ENCODE results near the gene UBAC1.
A peak's percentile ranks its signal among the peaks of the same experiment; 100 is the strongest.
"Not testable (repeated sequence)": the region's sequence is repeated elsewhere in the genome, so short reads cannot be mapped to it uniquely, and the experiment has no call there.

UBAC1 gene

GRCh38 chr9:135898634-135899407 is 62.4 kb downstream of the UBAC1 start:
- TF ChIP-seq CTCF (IDR thresholded peaks at IDR 0.05; ENCODE audit: low read depth, low read length): no peak
- in situ Hi-C loops (cut with HindIII; ENCODE audit: low sequenced_read_pairs): no loop called here
- peak; percentile 56 for DNase-seq (ENCODE audit: low read depth, low spot score)
- no peak overlapping the region for H3K4me3 ChIP-seq (ENCODE audit: low read depth, low read length)

- no peak for TF ChIP-seq CTCF (IDR thresholded peaks at IDR 0.05; ENCODE audit: low read depth, low read length)
- H3K4me3 ChIP-seq (ENCODE audit: low read depth, low read length): no peak overlapping the region
- no peak for DNase-seq (ENCODE audit: low read depth, low spot score)
- in situ Hi-C loops (cut with HindIII; ENCODE audit: low sequenced_read_pairs): no loop called here
Observed at GRCh38 chr9:135896626-135897025, 64.5 kb downstream of the UBAC1 start.

GRCh38 chr9:135896205-135896604 is 65.0 kb downstream of the UBAC1 start:
- TF ChIP-seq CTCF (IDR thresholded peaks at IDR 0.05; ENCODE audit: low read depth, low read length): no peak
- in situ Hi-C loops (cut with HindIII; ENCODE audit: low sequenced_read_pairs): no loop called here
- no peak for DNase-seq (ENCODE audit: low read depth, low spot score)
- no peak overlapping the region for H3K4me3 ChIP-seq (ENCODE audit: low read depth, low read length)

- H3K4me3 ChIP-seq (ENCODE audit: low read depth, low read length): no peak overlapping the region
- no peak for DNase-seq (ENCODE audit: low read depth, low spot score)
- in situ Hi-C loops (cut with HindIII; ENCODE audit: low sequenced_read_pairs): no loop called here
- TF ChIP-seq CTCF (IDR thresholded peaks at IDR 0.05; ENCODE audit: low read depth, low read length): no peak
Observed at GRCh38 chr9:135895202-135895848, 65.8 kb downstream of the UBAC1 start.

GRCh38 chr9:135893104-135893503 is 68.1 kb downstream of the UBAC1 start:
- in situ Hi-C loops (cut with HindIII; ENCODE audit: low sequenced_read_pairs): no loop called here
- no peak overlapping the region for H3K4me3 ChIP-seq (ENCODE audit: low read depth, low read length)
- TF ChIP-seq CTCF (IDR thresholded peaks at IDR 0.05; ENCODE audit: low read depth, low read length): no peak
- no peak for DNase-seq (ENCODE audit: low read depth, low spot score)

- H3K4me3 ChIP-seq (ENCODE audit: low read depth, low read length): not testable (repeated sequence)
Observed at GRCh38 chr9:135892327-135892726, 68.8 kb downstream of the UBAC1 start.

GRCh38 chr9:135891027-135891631 is 70.0 kb downstream of the UBAC1 start:
- no peak for DNase-seq (ENCODE audit: low read depth, low spot score)
- no peak overlapping the region for H3K4me3 ChIP-seq (ENCODE audit: low read depth, low read length)
- TF ChIP-seq CTCF (IDR thresholded peaks at IDR 0.05; ENCODE audit: low read depth, low read length): no peak
- in situ Hi-C loops (cut with HindIII; ENCODE audit: low sequenced_read_pairs): no loop called here

More at GRCh38 chr9:135892327-135892726, 68.8 kb downstream of the UBAC1 start:
- in situ Hi-C loops (cut with HindIII; ENCODE audit: low sequenced_read_pairs); DNase-seq (ENCODE audit: low read depth, low spot score): not testable (repeated sequence)
